Gastrocnemius medialis (tissue), 4 donors: ENCODE results near the gene LRP1.

Experiments
- POLR2A ChIP-seq, 2 donors: fragments of 450-650 bp; IDR thresholded peaks; one replicate each; pipeline ENCODE4 v1.6.1; 2017; ENCODE audit warnings: antibody characterized with exemption in 2 of 2, mild to moderate bottlenecking in 2 of 2, moderate library complexity in 2 of 2
- TF ChIP-seq, protein P1 (sequence below), 5 experiments: fragments of 450-650 bp in 3 of 5; fragments of 200-600 bp in 2 of 5; sonication (generic) in 2 of 5; IDR thresholded peaks in 4 of 5; conservative IDR thresholded peaks in 1 of 5; 1 replicate in 4 of 5; 2 replicates in 1 of 5; pipeline ENCODE4 v1.5.1; 2016 to 2019; ENCODE audit warnings: antibody characterized with exemption in 5 of 5, mild to moderate bottlenecking in 3 of 5, moderate library complexity in 3 of 5

DNA sequence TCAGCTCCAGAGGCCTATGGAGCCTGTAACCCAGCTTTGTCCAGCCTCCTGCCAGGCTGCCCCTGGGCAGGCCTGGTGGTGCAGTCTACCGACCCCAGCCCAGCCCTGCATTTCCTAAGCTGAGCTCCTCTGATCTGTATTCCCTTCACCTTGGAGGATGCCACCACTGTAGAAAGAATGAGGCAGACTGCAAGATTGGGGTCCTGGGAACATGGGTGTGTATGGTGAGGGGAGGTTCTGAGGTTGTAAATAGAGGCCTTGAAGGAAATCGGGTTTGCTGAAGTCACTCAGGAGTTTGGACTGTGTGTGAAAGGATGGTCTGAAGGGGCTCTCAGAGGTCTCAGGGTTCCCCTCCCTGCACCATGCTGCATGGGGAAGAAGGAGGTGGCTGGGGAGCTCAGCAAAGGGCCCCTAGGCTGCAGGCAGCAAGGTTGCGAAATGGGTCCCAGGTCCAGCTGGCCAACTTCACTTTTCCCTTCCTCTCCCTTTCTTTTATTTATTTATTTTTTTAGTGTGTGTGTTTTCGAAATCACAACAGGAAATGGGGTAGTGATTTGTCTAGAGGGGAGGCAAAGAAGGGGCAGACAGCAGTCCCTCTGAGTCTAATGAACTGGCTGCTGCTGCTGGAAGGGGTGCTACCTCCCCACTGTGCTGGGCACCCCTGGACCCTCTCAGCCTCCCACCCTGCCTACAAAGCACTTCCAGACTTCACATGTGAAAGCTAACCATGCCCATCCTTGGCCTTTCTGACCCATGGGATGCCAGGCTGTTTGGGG is 20.4 kb downstream of the LRP1 start:
- TF ChIP-seq POLR2A (IDR thresholded peaks at IDR 0.05) = no peak
- TF ChIP-seq, protein P1, sequence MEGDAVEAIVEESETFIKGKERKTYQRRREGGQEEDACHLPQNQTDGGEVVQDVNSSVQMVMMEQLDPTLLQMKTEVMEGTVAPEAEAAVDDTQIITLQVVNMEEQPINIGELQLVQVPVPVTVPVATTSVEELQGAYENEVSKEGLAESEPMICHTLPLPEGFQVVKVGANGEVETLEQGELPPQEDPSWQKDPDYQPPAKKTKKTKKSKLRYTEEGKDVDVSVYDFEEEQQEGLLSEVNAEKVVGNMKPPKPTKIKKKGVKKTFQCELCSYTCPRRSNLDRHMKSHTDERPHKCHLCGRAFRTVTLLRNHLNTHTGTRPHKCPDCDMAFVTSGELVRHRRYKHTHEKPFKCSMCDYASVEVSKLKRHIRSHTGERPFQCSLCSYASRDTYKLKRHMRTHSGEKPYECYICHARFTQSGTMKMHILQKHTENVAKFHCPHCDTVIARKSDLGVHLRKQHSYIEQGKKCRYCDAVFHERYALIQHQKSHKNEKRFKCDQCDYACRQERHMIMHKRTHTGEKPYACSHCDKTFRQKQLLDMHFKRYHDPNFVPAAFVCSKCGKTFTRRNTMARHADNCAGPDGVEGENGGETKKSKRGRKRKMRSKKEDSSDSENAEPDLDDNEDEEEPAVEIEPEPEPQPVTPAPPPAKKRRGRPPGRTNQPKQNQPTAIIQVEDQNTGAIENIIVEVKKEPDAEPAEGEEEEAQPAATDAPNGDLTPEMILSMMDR (IDR thresholded peaks at IDR 0.05 in 4 of 5, conservative IDR thresholded peaks at IDR 0.05 in 1 of 5) = no peak
